KG1 (cell line): Measurements from ENCODE around the gene SETD1B.
"Not testable (repeated sequence)": the region's sequence is repeated elsewhere in the genome, so short reads cannot be mapped to it uniquely, and the experiment has no call there.

Experiments
- DNase-seq: peaks from one replicate; lab custom pipeline; 2025; lab: John Stamatoyannopoulos, UW

SETD1B gene

GRCh38 chr12:121825041-121825523 is 21.3 kb downstream of the SETD1B start:
- no peak for DNase-seq

GRCh38 chr12:121826318-121827150 is 22.7 kb downstream of the SETD1B start:
- no peak for DNase-seq

GRCh38 chr12:121827351-121828099 is 23.7 kb downstream of the SETD1B start:
- DNase-seq: no peak

DNA sequence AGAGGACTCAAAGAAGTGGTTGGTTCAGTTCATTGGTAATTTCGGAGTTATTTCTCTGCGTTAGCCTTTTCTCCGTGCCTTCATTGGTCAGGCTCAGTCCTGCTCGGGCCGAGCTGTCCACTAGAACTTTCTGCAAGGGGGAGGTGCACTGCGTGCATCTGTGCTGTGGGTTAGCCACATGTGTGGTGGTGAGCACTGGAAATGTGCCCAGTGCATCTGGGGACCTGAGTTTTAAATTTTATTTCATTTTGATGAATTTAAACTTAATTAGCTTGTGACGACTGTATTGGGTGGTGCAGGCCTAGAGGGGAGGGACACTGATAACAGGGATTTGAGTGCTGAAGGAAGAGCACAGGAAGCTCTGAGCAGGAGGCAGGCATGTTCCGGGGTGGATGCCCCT is 24.5 kb downstream of the SETD1B start:
- no peak for DNase-seq

- no peak for DNase-seq
Measured at GRCh38 chr12:121828826-121829225, 25.0 kb downstream of the SETD1B start.

GRCh38 chr12:121829250-121829918 is 25.6 kb downstream of the SETD1B start:
- no peak for DNase-seq

DNA sequence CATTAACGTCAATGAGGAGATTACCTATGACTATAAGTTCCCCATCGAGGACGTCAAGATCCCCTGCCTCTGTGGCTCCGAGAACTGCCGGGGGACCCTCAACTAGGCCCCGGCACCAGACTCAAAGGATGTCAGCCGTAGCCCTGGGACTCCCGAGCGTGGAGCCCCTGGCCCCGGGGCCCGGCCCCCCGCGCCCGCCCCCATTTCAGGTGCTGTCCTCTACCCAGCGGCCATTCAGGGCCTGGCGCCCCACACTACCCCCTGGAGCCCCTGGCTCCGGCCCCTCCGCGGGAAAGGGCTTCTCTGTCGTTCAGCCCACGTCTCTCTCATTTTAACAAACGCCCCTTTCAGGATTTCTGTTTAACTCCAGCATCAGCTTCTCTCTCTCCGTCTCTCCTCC is 26.3 kb downstream of the SETD1B start:
- no peak for DNase-seq

GRCh38 chr12:121830588-121831265 is 26.9 kb downstream of the SETD1B start:
- no peak for DNase-seq

- no peak for DNase-seq
Measured at GRCh38 chr12:121831571-121832245, 27.9 kb downstream of the SETD1B start.

DNA sequence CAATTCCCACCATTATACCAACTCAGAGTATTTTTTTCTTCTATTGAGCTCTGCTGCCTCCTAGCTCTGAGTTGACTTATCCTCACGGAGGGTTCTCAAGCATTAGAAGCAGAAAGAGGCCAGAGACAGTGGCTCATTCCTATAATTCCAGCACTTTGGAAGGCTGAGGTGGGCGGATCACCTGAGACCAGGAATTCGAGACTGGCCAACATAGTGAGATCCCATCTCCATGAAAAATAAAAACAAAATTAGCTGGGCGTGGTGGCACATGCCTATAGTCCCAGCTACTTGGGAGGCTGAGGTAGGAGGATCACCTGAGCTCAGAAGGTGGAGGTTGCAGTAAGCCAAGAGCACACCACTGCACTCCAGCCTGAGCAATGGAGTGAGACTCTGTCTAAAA is 33.9 kb downstream of the SETD1B start:
- DNase-seq: no peak

DNA sequence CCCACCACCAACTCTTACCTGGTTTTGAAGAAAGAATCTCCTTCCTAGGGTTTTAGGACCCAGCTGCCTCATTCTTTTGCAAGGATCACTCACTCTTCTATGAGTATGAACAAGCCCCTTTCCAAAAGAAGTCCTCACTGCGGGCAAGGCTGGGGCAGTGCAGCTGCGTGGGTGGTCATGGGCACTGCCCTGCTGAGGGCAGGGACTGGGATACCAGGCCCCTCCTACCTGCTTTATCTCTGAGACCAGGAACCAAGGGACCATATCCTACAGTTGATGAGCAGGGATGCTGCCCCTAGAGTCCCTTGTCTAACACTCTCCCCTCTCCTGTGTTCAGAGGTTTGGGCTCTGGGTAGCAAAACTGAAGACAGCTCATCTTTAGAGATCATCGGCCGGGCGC is 34.3 kb downstream of the SETD1B start:
- no peak for DNase-seq

DNA sequence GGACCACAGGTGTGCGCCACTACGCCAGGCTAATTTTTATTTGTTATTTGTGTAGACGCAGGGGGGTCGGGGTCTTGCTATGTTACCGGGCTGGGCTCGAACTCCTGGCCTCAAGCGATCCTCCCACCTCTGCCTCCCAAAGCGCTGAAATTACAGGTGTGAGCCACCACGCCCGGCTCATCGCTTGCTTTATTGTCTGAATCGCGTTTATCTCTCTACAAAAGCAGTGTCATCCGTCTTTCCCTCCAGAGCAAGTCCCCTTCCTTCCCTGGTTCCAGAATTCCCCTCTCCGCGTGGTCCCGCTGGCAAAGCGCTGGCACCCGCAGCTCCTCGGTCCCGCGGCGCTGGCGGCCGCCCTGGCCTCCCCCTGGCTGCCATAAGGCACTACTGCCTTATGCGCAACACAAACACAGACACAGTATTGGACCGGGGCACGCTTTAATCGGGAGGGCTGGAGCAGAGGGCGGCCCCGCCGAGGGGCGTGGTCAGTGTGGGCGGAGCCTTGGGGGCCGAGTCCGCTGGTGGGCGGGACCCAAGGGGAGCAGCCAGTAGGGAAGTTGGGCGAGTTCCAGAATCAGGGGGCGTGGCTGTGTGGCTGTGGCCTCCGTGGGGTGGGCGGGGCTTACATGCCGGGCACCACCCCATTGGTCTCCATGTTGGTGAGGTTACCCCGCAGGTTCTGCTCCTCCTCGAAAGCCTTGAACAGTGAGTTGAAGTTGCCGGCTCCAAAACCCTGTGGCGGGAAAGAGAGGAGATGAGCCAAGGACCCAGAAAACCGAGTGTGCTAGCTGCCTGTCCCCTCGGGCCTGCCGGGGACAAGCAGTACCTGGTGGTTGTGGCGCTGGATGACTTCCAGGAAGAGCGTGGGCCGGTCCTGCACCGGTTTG is 35.5 kb downstream of the SETD1B start:
- peak; percentile 96 for DNase-seq

DNA sequence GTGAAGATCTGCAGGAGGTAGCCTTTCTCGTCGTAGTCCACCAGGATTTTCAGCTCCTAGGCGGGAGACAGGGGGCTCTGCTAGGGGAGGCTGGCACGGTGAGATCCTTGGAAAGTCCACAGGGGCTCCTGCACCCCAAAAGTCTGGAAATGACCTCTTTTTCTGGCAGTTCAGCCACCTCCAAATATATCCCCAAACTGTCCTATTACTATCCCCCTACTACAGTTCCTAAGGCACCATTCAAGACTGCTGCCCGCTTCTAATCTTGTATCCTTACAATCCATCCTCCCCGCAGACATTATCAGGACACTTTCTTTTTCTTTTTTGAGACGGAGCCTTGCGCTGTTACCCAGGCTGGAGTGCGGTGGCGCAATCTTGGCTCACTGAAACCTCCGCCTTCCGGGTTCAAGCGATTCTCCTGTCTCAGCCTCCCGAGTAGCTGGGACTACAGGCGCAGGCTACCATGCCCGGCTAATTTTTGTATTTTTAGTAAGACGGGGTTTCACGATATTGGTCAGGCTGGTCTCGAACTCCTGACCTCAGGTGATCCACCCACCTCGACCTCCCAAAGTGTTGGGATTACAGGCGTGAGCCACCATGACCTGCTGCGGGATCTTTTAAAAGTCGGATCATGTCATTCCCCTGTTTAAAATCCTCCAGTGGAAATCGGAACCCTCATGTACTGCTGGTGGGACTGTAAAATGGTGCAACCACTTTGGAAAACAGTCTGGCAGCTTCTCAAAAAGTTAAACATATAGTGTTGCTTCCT is 36.4 kb downstream of the SETD1B start:
- no peak for DNase-seq

GRCh38 chr12:121843236-121843982 is 39.6 kb downstream of the SETD1B start:
- DNase-seq: no peak

GRCh38 chr12:121845701-121846100 is 41.9 kb downstream of the SETD1B start:
- DNase-seq: no peak

GRCh38 chr12:121849211-121849610 is 45.4 kb downstream of the SETD1B start:
- DNase-seq: no peak

DNA sequence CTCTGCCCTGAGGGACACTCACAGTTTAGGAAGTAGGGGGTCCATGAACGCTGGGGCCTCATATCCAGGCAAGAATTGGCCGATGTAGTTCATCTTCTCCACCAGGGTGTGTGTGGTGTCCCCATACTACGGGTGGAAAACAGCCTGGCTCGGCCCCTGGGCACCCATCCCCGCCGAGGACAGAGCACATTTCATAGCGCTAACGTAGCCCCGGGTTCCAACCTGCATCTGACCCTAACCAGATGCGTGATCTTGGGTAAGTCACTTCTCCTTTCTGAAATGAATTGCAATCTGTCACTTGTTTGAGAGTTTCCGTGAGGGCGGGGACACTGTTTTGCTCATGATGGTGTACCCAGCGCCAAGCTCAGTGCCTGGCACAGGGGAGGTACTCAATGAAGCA is 45.9 kb downstream of the SETD1B start:
- DNase-seq: no peak

GRCh38 chr12:121852392-121852791 is 48.6 kb downstream of the SETD1B start:
- not testable (repeated sequence) for DNase-seq
